Loucy (cell line): ENCODE data around the gene MUC13.

Source experiments
- H2AFZ ChIP-seq: fragments of 200-600 bp; sonication (generic); 2 replicates; pipeline ENCODE4 v1.6.0; 2016; ENCODE audit warnings: antibody characterized with exemption, mild to moderate bottlenecking, low read length, moderate library complexity
- H3F3A ChIP-seq: fragments of 200-600 bp; 2 replicates; pipeline ENCODE4 v1.6.0; 2016; ENCODE audit warnings: antibody characterized with exemption, low read depth, mild to moderate bottlenecking
- H3K27me3 ChIP-seq: fragments of 200-600 bp; sonication (generic); 2 replicates; pipeline ENCODE4 v1.6.1; 2014; ENCODE audit warnings: low read length, mild to moderate bottlenecking; ENCODE audit not compliant: insufficient read depth, poor library complexity, severe bottlenecking
- H3K36me3 ChIP-seq: fragments of 200-600 bp; sonication (generic); 2 replicates; pipeline ENCODE4 v1.6.1; 2016; ENCODE audit warnings: low read length; ENCODE audit not compliant: insufficient read depth
- H3K4me1 ChIP-seq: fragments of 200-600 bp; sonication (generic); 2 replicates; pipeline ENCODE4 v1.5.1; 2014; ENCODE audit warnings: low read length, mild to moderate bottlenecking; ENCODE audit not compliant: insufficient read depth, poor library complexity, severe bottlenecking
- H3K4me2 ChIP-seq: fragments of 200-600 bp; sonication (generic); 2 replicates; pipeline ENCODE4 v1.6.0; 2014; ENCODE audit warnings: antibody characterized with exemption, low read length, low read depth, mild to moderate bottlenecking; ENCODE audit not compliant: poor library complexity, severe bottlenecking
- H3K4me3 ChIP-seq: fragments of 200-600 bp; sonication (generic); 2 replicates; pipeline ENCODE4 v1.5.1; 2014; ENCODE audit warnings: low read length, mild to moderate bottlenecking, mixed read lengths; ENCODE audit not compliant: poor library complexity, severe bottlenecking
- H3K79me2 ChIP-seq: fragments of 200-600 bp; sonication (generic); 2 replicates; pipeline ENCODE4 v1.6.1; 2014; ENCODE audit warnings: low read length; ENCODE audit not compliant: insufficient read depth
- H3K9ac ChIP-seq: fragments of 200-600 bp; sonication (generic); 2 replicates; pipeline ENCODE4 v1.6.0; 2014; ENCODE audit warnings: mild to moderate bottlenecking, low read depth, low read length, moderate library complexity; ENCODE audit not compliant: poor library complexity, severe bottlenecking
- H3K9me2 ChIP-seq: fragments of 200-600 bp; sonication (generic); replicated peaks from 2 replicates; pipeline ENCODE4 v1.6.1; 2016; ENCODE audit warnings: low read depth, low read length, mixed read lengths
- H3K9me3 ChIP-seq: fragments of 200-600 bp; sonication (generic); 2 replicates; pipeline ENCODE4 v1.6.1; 2014; ENCODE audit warnings: mild to moderate bottlenecking, antibody characterized with exemption, low read length, low read depth; ENCODE audit not compliant: insufficient read depth
- H4K20me1 ChIP-seq: fragments of 200-600 bp; sonication (generic); 2 replicates; pipeline ENCODE4 v1.6.0; 2014; ENCODE audit warnings: antibody characterized with exemption, low read length, mild to moderate bottlenecking; ENCODE audit not compliant: insufficient read depth, poor library complexity, severe bottlenecking
- CTCF ChIP-seq: fragments of 200-600 bp; sonication (generic); conservative IDR thresholded peaks from 2 replicates; pipeline ENCODE4 v1.5.1; 2014; ENCODE audit warnings: mild to moderate bottlenecking, antibody characterized with exemption, low read length
- EZH2phosphoT487 ChIP-seq: fragments of 200-600 bp; IDR thresholded peaks from 2 replicates; pipeline ENCODE4 v1.6.1; 2018; ENCODE audit warnings: antibody characterized with exemption, mild to moderate bottlenecking, moderate library complexity, borderline replicate concordance

Gene MUC13

GRCh38 chr3:124916837-124917409, 17.6 kb downstream of the MUC13 start:
- Histone ChIP-seq H3K36me3 (no peaks in the 10 kb centered on the region), H3K4me2 (no peak overlapping the region), H2AFZ (no peak overlapping the region), H3K9me3 (no peaks in the 10 kb centered on the region), H3K27me3 (no peaks in the 10 kb centered on the region), H3K79me2 (no peaks in the 10 kb centered on the region), H4K20me1 (no peaks in the 10 kb centered on the region), H3F3A (no peaks in the 10 kb centered on the region), H3K4me1 (no peaks in the 10 kb centered on the region), H3K9ac (no peak overlapping the region), H3K4me3 (no peak overlapping the region), H3K9me2 (no peaks in the 10 kb centered on the region)
- TF ChIP-seq CTCF (no peak), EZH2phosphoT487 (no peak)

GRCh38 chr3:124915254-124915653, 19.3 kb downstream of the MUC13 start:
- no peak for TF ChIP-seq CTCF
- TF ChIP-seq EZH2phosphoT487, result no peak
- H3K4me1 ChIP-seq, result no peaks in the 10 kb centered on the region
- H4K20me1 ChIP-seq, result no peaks in the 10 kb centered on the region
- no peak overlapping the region for H3K9ac ChIP-seq
- H3K36me3 ChIP-seq, result no peaks in the 10 kb centered on the region
- H3K4me2 ChIP-seq, result no peak overlapping the region
- no peak overlapping the region for H3K4me3 ChIP-seq
- no peak overlapping the region for H2AFZ ChIP-seq
- no peaks in the 10 kb centered on the region for H3K9me3 ChIP-seq
- H3K9me2 ChIP-seq, result no peaks in the 10 kb centered on the region
- H3F3A ChIP-seq, result no peaks in the 10 kb centered on the region
- no peaks in the 10 kb centered on the region for H3K79me2 ChIP-seq
- no peaks in the 10 kb centered on the region for H3K27me3 ChIP-seq

GRCh38 chr3:124907957-124908356, 26.6 kb downstream of the MUC13 start:
- H4K20me1 ChIP-seq, result no peaks in the 10 kb centered on the region
- no peaks in the 10 kb centered on the region for H3K27me3 ChIP-seq
- no peaks in the 10 kb centered on the region for H3K79me2 ChIP-seq
- no peak overlapping the region for H3K4me3 ChIP-seq
- no peak overlapping the region for H3K9ac ChIP-seq
- H3K36me3 ChIP-seq, result no peaks in the 10 kb centered on the region
- no peak overlapping the region for H3K4me2 ChIP-seq
- no peak for TF ChIP-seq CTCF
- TF ChIP-seq EZH2phosphoT487, result no peak
- no peaks in the 10 kb centered on the region for H3K9me3 ChIP-seq
- no peaks in the 10 kb centered on the region for H3K4me1 ChIP-seq
- H3F3A ChIP-seq, result no peaks in the 10 kb centered on the region
- no peak overlapping the region for H2AFZ ChIP-seq
- H3K9me2 ChIP-seq, result no peaks in the 10 kb centered on the region
